Mucosa of rectum (tissue), 2 donors: ENCODE measurements around the gene TRIM32.
"Not testable (repeated sequence)": the region's sequence is repeated elsewhere in the genome, so short reads cannot be mapped to it uniquely, and the experiment has no call there.

Experiments used
- H3K27ac ChIP-seq, 2 donors: one replicate each; pipeline ENCODE4 v1.7.0; 2013; ENCODE audit warnings: inconsistent platforms in 2 of 2, low read depth in 2 of 2, low read length in 2 of 2
- H3K27me3 ChIP-seq, 2 donors: one replicate each; pipeline ENCODE4 v1.7.0; 2013; ENCODE audit warnings: low read length in 2 of 2; ENCODE audit not compliant: control insufficient read depth in 2 of 2, insufficient read depth in 2 of 2
- H3K36me3 ChIP-seq, 2 donors: one replicate each; pipeline ENCODE4 v1.7.0; 2013; ENCODE audit warnings: low read length in 2 of 2; ENCODE audit not compliant: control insufficient read depth in 2 of 2, insufficient read depth in 2 of 2
- H3K4me1 ChIP-seq, 2 donors: one replicate each; pipeline ENCODE4 v1.7.0; 2013; ENCODE audit warnings: low read length in 2 of 2, mild to moderate bottlenecking in 1 of 2; ENCODE audit not compliant: control insufficient read depth in 2 of 2, insufficient read depth in 2 of 2
- H3K4me3 ChIP-seq, 2 donors: one replicate each; pipeline ENCODE4 v1.7.0; 2013; ENCODE audit warnings: low read length in 2 of 2
- H3K9ac ChIP-seq, 2 donors: one replicate each; pipeline ENCODE4 v1.7.0; 2013; ENCODE audit warnings: low read length in 2 of 2, low read depth in 1 of 2, mild to moderate bottlenecking in 1 of 2
- H3K9me3 ChIP-seq, 2 donors: one replicate each; pipeline ENCODE4 v1.7.0; 2013; ENCODE audit warnings: low read length in 2 of 2; ENCODE audit not compliant: control insufficient read depth in 2 of 2
- donor health status: healthy.
- donor health status: Normal muscosa, but diverticular disease.

TRIM32 gene

GRCh38 chr9:116674210-116674980, 12.7 kb upstream of the TRIM32 start:
- H3K4me3 ChIP-seq = no peak overlapping the region
- H3K27ac ChIP-seq = no peak overlapping the region
- no peaks in the 10 kb centered on the region for H3K9me3 ChIP-seq
- H3K36me3 ChIP-seq = no peaks in the 10 kb centered on the region
- H3K27me3 ChIP-seq = no peaks in the 10 kb centered on the region
- H3K4me1 ChIP-seq = no peaks in the 10 kb centered on the region
- no peak overlapping the region for H3K9ac ChIP-seq

GRCh38 chr9:116683535-116683934, 3.6 kb upstream of the TRIM32 start:
- H3K4me3 ChIP-seq = no peak overlapping the region
- H3K9me3 ChIP-seq = no peaks in the 10 kb centered on the region
- peaks cover 14 to 15% of the 10 kb centered on the region in 2 donors for H3K4me1 ChIP-seq
- no peak overlapping the region for H3K27ac ChIP-seq
- H3K9ac ChIP-seq = no peak overlapping the region
- H3K27me3 ChIP-seq = no peaks in the 10 kb centered on the region
- no peaks in the 10 kb centered on the region for H3K36me3 ChIP-seq

GRCh38 chr9:116685166-116685565, 1.9 kb upstream of the TRIM32 start:
- no peaks in the 10 kb centered on the region for H3K27me3 ChIP-seq
- H3K4me3 ChIP-seq = no peak overlapping the region
- H3K9ac ChIP-seq = no peak overlapping the region
- H3K36me3 ChIP-seq = no peaks in the 10 kb centered on the region
- no peaks in the 10 kb centered on the region for H3K9me3 ChIP-seq
- H3K4me1 ChIP-seq = peaks cover 24 to 26% of the 10 kb centered on the region in 2 donors
- H3K27ac ChIP-seq = no peak overlapping the region

GRCh38 chr9:116686135-116686534, 970 bp upstream of the TRIM32 start:
- no peaks in the 10 kb centered on the region for H3K36me3 ChIP-seq
- H3K9ac ChIP-seq = peak overlapping the region in 1 of 2 donors; percentile 75
- H3K4me1 ChIP-seq = peaks cover 26% of the 10 kb centered on the region in 2 donors
- peak overlapping the region; percentile 79 to 83 for H3K4me3 ChIP-seq
- no peak overlapping the region for H3K27ac ChIP-seq
- H3K9me3 ChIP-seq = no peaks in the 10 kb centered on the region
- H3K27me3 ChIP-seq = no peaks in the 10 kb centered on the region

GRCh38 chr9:116686693-116687073, 422 bp upstream of the TRIM32 start:
- Histone ChIP-seq H3K9ac (peak overlapping the region; percentile 60 to 75), H3K27ac (peak overlapping the region; percentile 54 to 66), H3K4me3 (peak overlapping the region; percentile 79 to 83), H3K9me3 (no peaks in the 10 kb centered on the region), H3K36me3 (no peaks in the 10 kb centered on the region), H3K27me3 (no peaks in the 10 kb centered on the region), H3K4me1 (peaks cover 26% of the 10 kb centered on the region in 2 donors)

- H3K9me3 ChIP-seq = no peaks in the 10 kb centered on the region
- peak overlapping the region in 1 of 2 donors; percentile 66 for H3K27ac ChIP-seq
- H3K4me3 ChIP-seq = peak overlapping the region; percentile 79 to 83
- peaks cover 26% of the 10 kb centered on the region in 2 donors for H3K4me1 ChIP-seq
- H3K9ac ChIP-seq = peak overlapping the region; percentile 75 to 81
- H3K36me3 ChIP-seq = no peaks in the 10 kb centered on the region
- no peaks in the 10 kb centered on the region for H3K27me3 ChIP-seq
Observed at GRCh38 chr9:116687754-116688135, 640 bp downstream of the TRIM32 start.

- Histone ChIP-seq H3K27ac (no peak overlapping the region), H3K27me3 (no peaks in the 10 kb centered on the region), H3K4me3 (no peak overlapping the region), H3K9me3 (no peaks in the 10 kb centered on the region), H3K9ac (no peak overlapping the region), H3K36me3 (no peaks in the 10 kb centered on the region), H3K4me1 (peaks cover 26% of the 10 kb centered on the region in 2 donors)
Observed at GRCh38 chr9:116688806-116689485, 1.8 kb downstream of the TRIM32 start.

- Histone ChIP-seq H3K36me3 (no peaks in the 10 kb centered on the region), H3K9ac (no peak overlapping the region), H3K27me3 (no peaks in the 10 kb centered on the region), H3K4me3 (peak overlapping the region in 1 of 2 donors; percentile 4), H3K4me1 (peaks cover 26% of the 10 kb centered on the region in 2 donors), H3K27ac (no peak overlapping the region), H3K9me3 (no peaks in the 10 kb centered on the region)
Observed at GRCh38 chr9:116689486-116690032, 2.5 kb downstream of the TRIM32 start.

- H3K4me3 ChIP-seq, H3K9ac ChIP-seq, H3K36me3 ChIP-seq, H3K9me3 ChIP-seq, H3K27me3 ChIP-seq, H3K27ac ChIP-seq: not testable (repeated sequence)
- peaks cover 26 to 30% of the 10 kb centered on the region in 2 donors for H3K4me1 ChIP-seq
Observed at GRCh38 chr9:116690805-116691204, 3.7 kb downstream of the TRIM32 start.

- no peaks in the 10 kb centered on the region for H3K36me3 ChIP-seq
- no peak overlapping the region for H3K27ac ChIP-seq
- H3K9me3 ChIP-seq = no peaks in the 10 kb centered on the region
- H3K4me1 ChIP-seq = peaks cover 22 to 27% of the 10 kb centered on the region in 2 donors
- H3K9ac ChIP-seq = no peak overlapping the region
- no peaks in the 10 kb centered on the region for H3K27me3 ChIP-seq
- H3K4me3 ChIP-seq = no peak overlapping the region
Observed at GRCh38 chr9:116691607-116692006, 4.5 kb downstream of the TRIM32 start.
